ENCODE results near the gene ADAM10. TPM values are rescaled to one million over a fixed set of nuclear protein-coding genes. Genes with fewer than 3 reads are reported as not detected.
A peak's percentile ranks its signal among the peaks of the same experiment; 100 is the strongest.

ADAM10 gene
- total RNA-seq, 1 donor from 2014 or later = 93.0 TPM

GRCh38 chr15:58538901-58539300 lies 210.6 kb downstream of the ADAM10 start:
- DNase-seq (ENCODE audit: low spot score) = peak; percentile 26

Other genes with a start within 250 kb of the ADAM10 start
- 14.8 TPM for gene MINDY2, start 21.6 kb upstream of the ADAM10 start, total RNA-seq
- gene SLTM, start 184.0 kb upstream of the ADAM10 start, total RNA-seq = 85.7 TPM
- gene RNF111, start 238.0 kb upstream of the ADAM10 start, total RNA-seq = 31.8 TPM